GM23338 (cell line): ENCODE results near the gene SNX10. TPM values are rescaled to one million over a fixed set of nuclear protein-coding genes. Genes with fewer than 3 reads are reported as not detected.

Experiments used
- CTCF ChIP-seq, 2 experiments: fragments of 200-600 bp in 1 of 2; sonication (generic) in 1 of 2; conservative IDR thresholded peaks; 2 replicates each; pipeline versions ENCODE4 v1.5.1 to v1.6.1; 2016 to 2017; ENCODE audit warnings: antibody characterized with exemption in 2 of 2, low read depth in 2 of 2, mild to moderate bottlenecking in 2 of 2, moderate library complexity in 1 of 2
- ETS1 ChIP-seq: IDR thresholded peaks from 2 replicates; pipeline ENCODE4 v1.6.1; 2016; ENCODE audit warnings: antibody characterized with exemption
- EZH2 ChIP-seq: fragments of 200-600 bp; sonication (generic); IDR thresholded peaks from one replicate; pipeline ENCODE4 v1.8.0; 2017; ENCODE audit warnings: antibody characterized with exemption, mild to moderate bottlenecking, low read depth; ENCODE audit not compliant: unreplicated experiment
- EZH2phosphoT487 ChIP-seq: fragments of 200-600 bp; sonication (generic); IDR thresholded peaks from one replicate; pipeline ENCODE4 v1.8.1; 2018; ENCODE audit warnings: antibody characterized with exemption; ENCODE audit not compliant: unreplicated experiment
- NANOG ChIP-seq: IDR thresholded peaks from 2 replicates; pipeline ENCODE4 v1.6.1; 2016; ENCODE audit warnings: antibody characterized with exemption, borderline replicate concordance
- POLR2AphosphoS5 ChIP-seq: IDR thresholded peaks from 2 replicates; pipeline ENCODE4 v1.6.1; 2016; ENCODE audit warnings: antibody characterized with exemption, low read depth
- ZNF462 ChIP-seq: fragments of 250-450 bp; sonication (Bioruptor Pico); IDR thresholded peaks from 2 replicates; pipeline ENCODE4 v1.5.0; 2020; ENCODE audit warnings: mild to moderate bottlenecking, moderate library complexity
- polyA plus RNA-seq: library from polyadenylated mRNA; unstranded; fragments of >200 nt; fragmentation: Nextera tagmentation; extraction: Ambion mirVana; gene quantifications from 2 replicates; pipeline ENCODE4 v1.2.1, GENCODE V29; 2016
- total RNA-seq: library from RNA; depleted of rRNA; stranded (reverse); fragments of >200 nt; shearing (Covaris generic); gene quantifications from 2 replicates; pipeline ENCODE4 v1.2.3, GENCODE V29; 2014

The SNX10 gene
- total and polyA plus RNA-seq, 2 experiments from 2014 or later = 15.8 to 17.8 TPM

GRCh38 chr7:26280723-26281122, 10.9 kb upstream of the SNX10 start (continued):
- TF ChIP-seq ZNF462 (CRISPR knock-in tag) (no peak), EZH2 (no peak), EZH2phosphoT487 (no peak), ETS1 (no peak), NANOG (no peak), CTCF (conservative IDR thresholded peaks at IDR 0.05; ENCODE audit: low read depth in 2 of 2) (no peak), POLR2AphosphoS5 (no peak)
